Midbrain (tissue), 1 donor: ENCODE results near the gene MLLT6.

ENCODE experiments used
- DNase-seq: peaks from one replicate; lab custom pipeline; 2025; lab: John Stamatoyannopoulos, UW

Gene MLLT6

DNA sequence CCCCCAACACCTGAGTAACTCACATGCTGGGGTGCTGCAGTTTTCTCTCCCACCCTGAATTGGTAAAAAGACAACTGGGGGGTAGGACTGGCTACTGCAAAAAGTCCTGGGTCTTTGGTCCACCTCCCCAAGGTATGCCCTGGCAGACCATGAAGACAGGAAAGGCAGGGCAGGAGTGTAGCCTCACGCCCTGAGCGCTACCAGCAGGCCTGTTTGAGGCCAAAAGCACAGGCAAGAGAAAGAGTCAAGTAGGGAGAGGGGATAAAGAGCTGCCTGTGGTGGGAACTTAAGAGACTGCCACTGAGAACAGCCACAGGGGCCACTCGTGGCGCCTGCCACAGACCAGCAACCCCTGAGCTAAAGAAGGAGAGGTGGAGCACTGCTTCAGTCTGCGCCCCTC lies 61.3 kb downstream of the MLLT6 start:
- no peak for DNase-seq

DNA sequence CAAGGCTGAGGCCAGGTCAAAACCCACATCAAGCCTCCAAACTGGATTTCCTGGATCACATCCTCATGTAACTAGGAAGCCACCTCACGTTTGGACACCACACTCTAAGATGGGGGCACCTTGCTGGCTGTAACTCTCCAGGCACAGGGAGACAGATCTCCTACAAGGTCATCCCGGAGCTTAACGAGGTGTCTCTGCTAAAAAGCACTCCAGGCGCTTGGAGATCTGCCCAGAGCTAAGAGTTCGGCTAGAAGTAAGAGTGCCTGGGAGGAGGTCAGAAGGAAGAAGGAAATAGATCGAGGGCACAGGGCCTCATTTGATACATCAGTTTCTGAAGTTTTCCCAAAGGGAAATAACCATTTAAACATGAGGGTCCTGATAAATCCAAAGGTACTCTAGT lies 63.3 kb downstream of the MLLT6 start:
- DNase-seq = no peak

DNA sequence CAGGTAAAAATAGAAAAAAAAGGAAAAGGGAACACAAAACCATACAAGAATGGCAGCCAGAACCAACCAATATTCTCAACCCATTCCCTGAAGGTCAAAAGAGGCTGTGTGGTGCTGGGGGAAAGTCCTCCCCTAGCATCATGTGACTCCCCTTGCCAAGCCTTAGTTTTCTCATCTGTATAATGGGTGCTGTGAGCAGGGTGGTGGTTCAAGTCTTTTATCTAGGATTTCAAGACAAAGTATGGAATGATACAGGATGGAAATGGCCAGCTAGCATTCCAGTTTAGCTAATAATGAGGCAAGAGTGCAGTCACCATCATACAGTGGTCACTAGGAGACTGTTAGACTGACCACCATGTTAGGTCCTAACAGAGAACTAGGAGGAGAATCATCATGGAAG lies 68.2 kb downstream of the MLLT6 start:
- DNase-seq = no peak

DNA sequence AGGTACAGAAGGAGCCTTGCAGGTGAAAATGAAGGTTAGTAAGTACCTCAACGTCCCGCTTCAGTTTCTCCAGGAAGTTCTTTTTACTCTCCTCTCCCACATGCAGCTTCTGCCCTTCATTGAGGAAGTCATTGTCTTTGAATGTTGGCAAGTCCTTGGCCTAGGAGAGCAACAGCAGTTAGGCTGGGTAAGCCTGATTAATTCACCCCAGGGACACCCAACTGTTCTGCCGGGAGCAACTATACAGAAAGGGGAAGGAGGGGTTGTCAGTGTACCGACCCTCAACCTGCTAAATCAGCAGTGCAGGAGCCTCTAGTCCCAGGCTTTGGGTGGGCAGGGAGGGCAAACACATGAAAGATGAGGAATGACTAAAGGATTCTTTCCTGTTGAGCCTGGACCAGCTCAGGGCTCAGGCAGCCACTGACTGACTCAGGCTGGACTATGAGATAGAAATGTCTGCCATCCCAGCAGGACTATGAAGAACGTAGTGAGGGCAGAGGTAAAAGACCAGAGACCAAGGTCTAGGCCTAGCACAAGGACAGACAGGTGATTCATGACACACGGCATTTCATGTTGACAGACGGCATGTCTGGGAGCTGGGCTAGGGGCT lies 72.7 kb downstream of the MLLT6 start:
- DNase-seq = no peak
